GM10248 (cell line): ENCODE data around the gene ARMCX2.
"Not testable (repeated sequence)": the region's sequence is repeated elsewhere in the genome, so short reads cannot be mapped to it uniquely, and the experiment has no call there.

Experiments used
- CTCF ChIA-PET: fragments of 300-600 bp; sonication (Branson Sonifier 250); formaldehyde crosslinking; extraction: SDS; loops from one replicate; lab custom pipeline; 2021; ENCODE audit warnings: antibody characterized with exemption; lab: Yijun Ruan, JAX
- POLR2A ChIA-PET: fragments of 350-650 bp; sonication (Branson Sonifier 250); formaldehyde crosslinking; extraction: SDS; loops from one replicate; lab custom pipeline; 2020; ENCODE audit warnings: antibody characterized with exemption; lab: Yijun Ruan, JAX
- DNase-seq: peaks from one replicate; pipeline ENCODE4 v3.0.0; 2012; ENCODE audit errors: extremely low spot score
- TF ChIP-seq, protein P1 (sequence below): IDR thresholded peaks from 2 replicates; pipeline ENCODE4 v1.5.1; 2012; ENCODE audit warnings: mild to moderate bottlenecking, low read depth; ENCODE audit errors: extremely low read depth, missing control alignments, control extremely low read depth

Gene ARMCX2

DNA sequence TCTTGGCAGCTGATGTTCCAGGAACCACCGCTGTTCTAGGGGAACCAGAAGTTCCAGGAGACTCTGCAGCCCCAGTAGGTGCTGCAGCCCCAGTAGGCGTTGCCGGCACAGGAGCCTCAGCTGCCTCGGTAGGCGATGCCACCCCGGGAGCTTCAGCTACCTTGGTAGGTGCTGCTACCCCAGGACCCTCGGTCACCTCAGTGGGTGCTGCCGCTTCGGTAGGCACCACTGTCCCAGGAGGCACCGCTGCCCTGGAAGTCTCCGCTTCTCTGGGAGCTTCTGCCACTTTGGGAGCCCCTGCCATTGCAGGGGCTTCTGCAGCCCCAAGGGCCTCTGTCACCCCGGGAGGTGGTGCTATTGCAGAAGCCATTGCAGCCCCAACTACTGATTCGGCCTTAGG is 2.8 kb downstream of the ARMCX2 start:
- TF ChIP-seq, protein P1, sequence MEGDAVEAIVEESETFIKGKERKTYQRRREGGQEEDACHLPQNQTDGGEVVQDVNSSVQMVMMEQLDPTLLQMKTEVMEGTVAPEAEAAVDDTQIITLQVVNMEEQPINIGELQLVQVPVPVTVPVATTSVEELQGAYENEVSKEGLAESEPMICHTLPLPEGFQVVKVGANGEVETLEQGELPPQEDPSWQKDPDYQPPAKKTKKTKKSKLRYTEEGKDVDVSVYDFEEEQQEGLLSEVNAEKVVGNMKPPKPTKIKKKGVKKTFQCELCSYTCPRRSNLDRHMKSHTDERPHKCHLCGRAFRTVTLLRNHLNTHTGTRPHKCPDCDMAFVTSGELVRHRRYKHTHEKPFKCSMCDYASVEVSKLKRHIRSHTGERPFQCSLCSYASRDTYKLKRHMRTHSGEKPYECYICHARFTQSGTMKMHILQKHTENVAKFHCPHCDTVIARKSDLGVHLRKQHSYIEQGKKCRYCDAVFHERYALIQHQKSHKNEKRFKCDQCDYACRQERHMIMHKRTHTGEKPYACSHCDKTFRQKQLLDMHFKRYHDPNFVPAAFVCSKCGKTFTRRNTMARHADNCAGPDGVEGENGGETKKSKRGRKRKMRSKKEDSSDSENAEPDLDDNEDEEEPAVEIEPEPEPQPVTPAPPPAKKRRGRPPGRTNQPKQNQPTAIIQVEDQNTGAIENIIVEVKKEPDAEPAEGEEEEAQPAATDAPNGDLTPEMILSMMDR = no peak
- DNase-seq = no peak
- CTCF ChIA-PET = no interaction called here
- POLR2A ChIA-PET = no interaction called here

DNA sequence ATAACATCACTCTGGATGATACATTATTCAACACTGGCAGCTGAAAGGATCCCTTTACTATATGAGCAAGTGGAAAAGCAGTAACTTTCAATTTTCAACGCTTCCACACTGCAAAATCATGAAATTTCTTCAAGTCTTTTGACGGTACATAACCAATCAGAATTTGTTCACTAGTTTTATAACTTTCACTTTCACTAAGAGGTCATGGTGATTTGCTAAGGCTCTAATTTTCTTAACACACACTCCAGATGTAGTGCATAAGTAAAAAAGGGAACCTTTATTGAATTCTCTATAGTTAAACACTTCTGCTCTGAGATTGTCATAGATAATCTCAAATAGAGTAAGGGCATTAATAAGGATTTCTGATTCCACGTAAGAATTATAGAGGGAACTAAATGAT is 4.1 kb downstream of the ARMCX2 start:
- DNase-seq = no peak
- CTCF ChIA-PET = no interaction called here
- TF ChIP-seq, protein P1 = no peak
- POLR2A ChIA-PET = no interaction called here

DNA sequence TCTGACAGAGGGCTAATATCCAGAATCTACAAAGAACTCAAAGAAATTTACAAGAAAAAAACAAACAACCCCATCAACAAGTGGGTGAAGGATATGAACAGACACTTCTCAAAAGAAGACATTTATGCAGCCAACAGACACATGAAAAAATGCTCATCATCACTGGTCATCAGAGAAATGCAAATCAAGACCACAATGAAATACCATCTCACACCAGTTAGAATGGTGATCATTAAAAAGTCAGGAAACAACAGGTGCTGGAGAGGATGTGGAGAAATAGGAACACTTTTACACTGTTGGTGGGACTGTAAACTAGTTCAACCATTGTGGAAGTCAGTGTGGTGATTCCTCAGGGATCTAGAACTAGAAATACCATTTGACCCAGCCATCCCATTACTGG is 11.9 kb downstream of the ARMCX2 start:
- DNase-seq, POLR2A ChIA-PET, CTCF ChIA-PET: not testable (repeated sequence)

DNA sequence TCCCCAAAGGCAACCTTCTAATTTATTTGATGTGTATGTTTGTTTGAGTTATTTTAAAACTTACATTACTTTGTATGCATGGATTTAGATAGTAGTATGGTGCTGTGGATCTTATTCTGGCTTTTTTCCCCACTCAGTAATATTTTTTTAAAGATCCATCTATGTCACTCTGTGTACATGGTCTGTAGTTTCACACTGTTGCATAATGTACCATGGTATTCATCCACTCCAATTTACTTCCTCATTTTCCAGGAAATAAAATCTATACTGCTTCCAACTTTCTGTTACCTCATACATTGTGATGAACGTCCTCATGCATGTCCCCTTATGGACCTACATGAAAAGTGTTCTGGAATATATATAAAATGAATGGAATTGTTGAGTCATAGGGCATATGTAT is 17.6 kb downstream of the ARMCX2 start:
- TF ChIP-seq, protein P1 = no peak
- no peak for DNase-seq
- ChIA-PET CTCF (no interaction called here), POLR2A (no interaction called here)

DNA sequence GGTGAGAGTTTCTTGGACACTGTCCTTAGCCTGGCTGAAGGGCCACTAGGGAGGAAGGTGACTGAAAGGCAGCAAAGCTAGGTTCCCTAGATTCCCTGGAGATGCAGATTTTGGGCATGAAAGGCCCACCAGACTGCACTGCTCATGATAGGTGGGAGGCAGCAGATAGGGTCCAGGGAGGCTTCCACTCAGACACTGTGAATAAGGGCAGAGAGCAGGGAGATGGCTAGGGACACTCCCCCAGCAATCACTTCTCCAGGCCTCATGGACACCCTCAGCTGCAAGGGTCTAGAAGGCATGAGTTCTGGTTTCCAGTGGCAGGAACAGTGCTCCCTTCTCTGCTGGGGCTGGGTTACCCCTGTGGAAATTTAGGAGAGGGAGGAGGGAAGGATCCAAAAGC is 20.1 kb downstream of the ARMCX2 start:
- CTCF ChIA-PET = no interaction called here
- POLR2A ChIA-PET = no interaction called here
- no peak for DNase-seq
- TF ChIP-seq, protein P1 = no peak

DNA sequence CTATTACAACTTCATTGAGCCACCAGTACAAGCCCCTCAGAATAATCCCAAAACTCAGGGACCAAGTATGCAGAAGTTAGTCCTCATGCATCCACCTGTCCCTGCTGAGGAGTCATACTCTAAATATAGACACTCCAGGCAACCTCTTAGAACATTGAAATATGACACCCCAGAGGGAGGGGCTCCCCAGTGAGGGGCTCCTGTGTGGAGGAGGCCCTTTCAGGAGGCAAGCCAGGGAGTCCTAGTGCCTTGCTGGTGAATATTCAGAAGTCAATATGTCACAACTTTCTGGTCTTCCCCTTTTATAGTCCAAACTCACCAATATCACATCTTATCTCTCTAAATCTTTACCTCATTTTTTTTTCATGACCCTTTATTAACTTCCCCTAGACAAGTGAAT is 40.3 kb downstream of the ARMCX2 start:
- TF ChIP-seq, protein P1 = no peak
- no peak for DNase-seq
- ChIA-PET POLR2A (no interaction called here), CTCF (no interaction called here)

DNA sequence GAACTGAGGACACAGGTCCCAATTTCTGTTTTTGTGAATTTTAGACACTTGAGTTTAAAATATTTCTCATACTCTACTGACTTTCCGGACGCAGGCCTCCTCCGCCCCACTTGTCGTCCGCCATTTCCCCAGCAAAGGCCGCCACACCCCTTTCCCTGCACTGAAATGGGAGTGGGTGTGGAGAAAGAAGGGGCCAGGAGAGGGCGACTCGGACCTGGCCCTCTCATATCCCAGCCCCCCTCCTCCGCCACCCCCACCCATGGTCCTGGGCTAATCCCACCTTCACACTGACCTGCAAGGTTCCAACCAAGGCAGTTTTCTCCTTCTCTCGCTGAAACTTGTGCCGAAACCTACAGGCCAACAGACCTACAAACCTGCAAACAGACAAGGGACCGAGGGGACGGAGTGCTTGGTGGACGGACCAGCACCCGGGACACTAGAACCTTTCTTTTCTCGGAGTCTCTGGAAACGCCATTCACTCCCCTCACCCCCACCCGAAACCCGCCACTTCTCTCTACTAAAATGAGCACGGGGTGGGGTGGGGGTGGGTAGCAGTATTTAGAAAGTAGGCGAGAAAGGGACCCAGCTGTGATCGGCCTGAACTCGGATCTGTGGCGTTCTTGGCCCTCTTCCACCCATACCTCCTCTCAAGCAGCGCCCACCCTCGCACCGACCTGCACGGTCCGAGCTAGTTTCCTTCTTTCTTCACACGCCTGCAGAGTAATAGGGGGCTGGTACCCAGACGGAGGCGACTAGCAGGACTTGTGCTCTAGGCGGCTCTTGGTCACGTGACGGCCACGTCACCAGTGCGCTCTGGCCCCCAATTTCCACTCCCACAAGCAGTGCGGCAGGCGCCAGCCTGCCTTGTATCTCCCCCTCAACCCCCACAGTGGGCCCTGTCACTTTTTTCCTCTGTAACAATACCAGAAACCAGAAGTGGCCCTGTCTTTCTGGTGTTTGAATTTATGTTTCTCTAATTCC is 42.1 kb downstream of the ARMCX2 start, which contains the start of gene ARMCX6:
Gene ARMCX6, minus strand, starts transcription at position 790 of the 981 bp plus-strand sequence. CDS start 1,380 bp downstream, outside the sequence.
- POLR2A ChIA-PET = no interaction called here

More for the DNA sequence above, 42.1 kb downstream of the ARMCX2 start, which contains the start of gene ARMCX6:
- TF ChIP-seq, protein P1 = peak; percentile 30
- CTCF ChIA-PET = no interaction called here
- peak; percentile 70 for DNase-seq
